Measurements from ENCODE around the gene PYM1. TPM values are rescaled to one million over a fixed set of nuclear protein-coding genes. Genes with fewer than 3 reads are reported as not detected.
A peak's percentile ranks its signal among the peaks of the same experiment; 100 is the strongest.
"Not testable (repeated sequence)": the region's sequence is repeated elsewhere in the genome, so short reads cannot be mapped to it uniquely, and the experiment has no call there.

The PYM1 gene
- total RNA-seq, 1 donor from 2014 or later, result 41.7 TPM

GRCh38 chr12:55925870-55926737, 1.6 kb downstream of the PYM1 start:
- H3K27me3 Mint-ChIP-seq, result no peaks in the 10 kb centered on the region
- POLR2A ChIA-PET, result interaction anchor here (0.5 to 6.8 kb wide), 14 partner anchors 10 to 780 kb away, joined by 3 to 70 read pairs (median 4); partner anchors contain the start of genes DNAJC14, ORMDL2, RAB5B and SARNP
- intact Hi-C loops (cut with micrococcal nuclease), result loop anchor here (5.0 kb wide), 3 partner anchors 176 to 296 kb away; partner anchors contain the start of genes NABP2, PA2G4 and RNF41
- peaks cover 42% of the 10 kb centered on the region for H3K36me3 Mint-ChIP-seq (ENCODE audit: low read depth)
- H3K27ac Mint-ChIP-seq, result peak overlapping the region; percentile 98
- H3K4me3 Mint-ChIP-seq, result peak overlapping the region; percentile 98
- CTCF ChIA-PET, result interaction anchor here (0.8 to 3.4 kb wide), 14 partner anchors 10 to 187 kb away, joined by 3 to 43 read pairs (median 4); partner anchors contain the start of genes DNAJC14, ORMDL2, PA2G4 and SARNP
- TF ChIP-seq CTCF (IDR thresholded peaks at IDR 0.05), result no peak
- DNase-seq, result no peak
- H3K4me1 Mint-ChIP-seq, result peaks cover 63% of the 10 kb centered on the region
- peak; percentile 0 for ATAC-seq (ENCODE audit: low read depth)
- no peaks in the 10 kb centered on the region for H3K9me3 Mint-ChIP-seq

DNA sequence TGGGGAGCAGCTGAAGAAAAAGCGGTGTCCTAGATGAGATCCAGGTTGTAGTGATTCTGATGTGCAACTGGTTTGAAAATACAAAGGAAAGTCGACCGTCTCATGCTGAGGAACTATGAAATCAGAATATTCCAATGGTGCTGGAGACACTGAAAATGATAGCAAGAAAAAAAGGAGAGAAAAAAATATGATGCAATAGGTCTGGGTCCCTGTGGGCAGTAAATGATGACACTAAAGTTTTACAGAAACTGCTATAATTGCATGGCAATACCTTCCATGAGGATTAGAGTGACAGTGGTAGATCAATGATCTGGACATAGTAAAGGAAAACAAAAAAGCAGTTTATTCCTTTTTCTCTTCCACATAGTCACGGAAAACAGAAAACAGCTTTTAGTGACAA, 2.3 kb downstream of the PYM1 start:
- Mint-ChIP-seq H3K36me3 (ENCODE audit: low read depth) (peaks cover 45% of the 10 kb centered on the region), H3K27ac (peak overlapping the region; percentile 98), H3K4me3 (peak overlapping the region; percentile 98), H3K9me3 (no peaks in the 10 kb centered on the region), H3K4me1 (peaks cover 58% of the 10 kb centered on the region), H3K27me3 (no peaks in the 10 kb centered on the region)
- TF ChIP-seq CTCF (IDR thresholded peaks at IDR 0.05), result no peak
- intact Hi-C loops (cut with micrococcal nuclease), result loop anchor here (5.0 kb wide), 3 partner anchors 177 to 297 kb away; partner anchors contain the start of genes NABP2, PA2G4 and RNF41
- CTCF ChIA-PET, result interaction anchor here (1.0 to 3.4 kb wide), 6 partner anchors 12 to 96 kb away, joined by 3 to 43 read pairs (median 4); partner anchors contain the start of gene DNAJC14
- DNase-seq (no peak), ATAC-seq (ENCODE audit: low read depth) (no peak)
- POLR2A ChIA-PET, result interaction anchor here (0.5 to 4.6 kb wide), 4 partner anchors 14 to 95 kb away, joined by 3 to 70 read pairs (median 40); partner anchors contain the start of genes DNAJC14 and RAB5B

GRCh38 chr12:55923648-55924047, 4.0 kb downstream of the PYM1 start:
- intact Hi-C loops (cut with micrococcal nuclease); H3K4me3 Mint-ChIP-seq; CTCF ChIA-PET; H3K27ac Mint-ChIP-seq; ATAC-seq (ENCODE audit: low read depth); H3K27me3 Mint-ChIP-seq; DNase-seq; H3K9me3 Mint-ChIP-seq: not testable (repeated sequence)
- Mint-ChIP-seq H3K36me3 (ENCODE audit: low read depth) (peaks cover 47% of the 10 kb centered on the region), H3K4me1 (peaks cover 41% of the 10 kb centered on the region)
- POLR2A ChIA-PET, result interaction anchor here (0.7 kb wide), 1 partner anchor 11 kb away, joined by 3 read pairs; no protein-coding TSS in a partner anchor

- intact Hi-C loops (cut with micrococcal nuclease), result no loop called here
- Mint-ChIP-seq H3K27me3 (no peaks in the 10 kb centered on the region), H3K4me1 (peaks cover 32% of the 10 kb centered on the region), H3K36me3 (ENCODE audit: low read depth) (peaks cover 43% of the 10 kb centered on the region), H3K27ac (peak overlapping the region; percentile 18), H3K4me3 (no peak overlapping the region), H3K9me3 (no peaks in the 10 kb centered on the region)
- ATAC-seq (ENCODE audit: low read depth) (no peak), DNase-seq (no peak)
- CTCF ChIA-PET, result no interaction called here
- no peak for TF ChIP-seq CTCF (IDR thresholded peaks at IDR 0.05)
- POLR2A ChIA-PET, result interaction anchor here (0.6 to 0.7 kb wide), 2 partner anchors 119 to 734 kb away, joined by 3 read pairs; partner anchors contain the start of gene RPS26
Measured at GRCh38 chr12:55922126-55922525, 5.6 kb downstream of the PYM1 start.

DNA sequence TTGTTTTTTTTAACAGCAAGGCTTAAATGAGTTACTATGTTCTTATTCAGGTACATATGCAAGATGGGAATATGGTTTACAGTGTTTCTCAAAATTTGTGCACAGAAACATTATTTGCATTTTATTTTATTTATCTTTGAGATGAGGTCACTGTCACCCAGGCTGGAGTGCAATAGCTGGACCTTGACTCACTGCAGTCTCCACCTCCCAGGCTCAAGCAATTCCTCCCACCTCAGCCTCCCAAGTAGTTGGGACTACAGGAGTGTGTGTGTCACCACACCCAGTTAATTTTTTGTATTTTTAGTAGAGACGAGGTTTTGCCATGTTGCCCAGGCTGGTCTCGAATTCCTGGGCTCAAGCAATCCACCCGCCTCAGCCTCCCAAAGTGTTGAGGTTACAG, 8.7 kb downstream of the PYM1 start:
- POLR2A ChIA-PET; DNase-seq; CTCF ChIA-PET; H3K9me3 Mint-ChIP-seq; intact Hi-C loops (cut with micrococcal nuclease); H3K4me3 Mint-ChIP-seq; ATAC-seq (ENCODE audit: low read depth); H3K27ac Mint-ChIP-seq; H3K27me3 Mint-ChIP-seq: not testable (repeated sequence)
- peaks cover 46% of the 10 kb centered on the region for H3K36me3 Mint-ChIP-seq (ENCODE audit: low read depth)
- peaks cover 24% of the 10 kb centered on the region for H3K4me1 Mint-ChIP-seq

DNA sequence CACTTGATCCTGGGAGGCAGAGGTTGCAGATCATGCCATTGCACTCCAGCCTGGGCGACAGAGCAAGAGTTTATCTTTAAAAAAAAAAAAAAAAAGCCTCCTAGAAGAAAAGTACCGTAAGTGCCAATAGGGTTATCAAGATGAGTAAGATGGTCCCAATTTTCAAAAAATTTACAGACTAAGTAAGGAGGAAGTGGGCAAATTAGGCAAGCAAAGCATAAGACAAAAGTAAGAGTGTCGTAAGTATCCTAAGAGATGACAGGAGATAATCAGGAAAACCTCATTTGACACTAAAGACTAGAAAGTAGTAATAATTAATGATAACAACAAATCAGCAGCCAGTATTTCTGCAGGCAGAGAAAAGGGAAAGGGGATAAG, 12.2 kb downstream of the PYM1 start:
- DNase-seq, result no peak
- Mint-ChIP-seq H3K27me3 (no peaks in the 10 kb centered on the region), H3K9me3 (no peaks in the 10 kb centered on the region), H3K4me1 (peaks cover 21% of the 10 kb centered on the region), H3K36me3 (ENCODE audit: low read depth) (peaks cover 39% of the 10 kb centered on the region), H3K4me3 (no peak overlapping the region), H3K27ac (peak overlapping the region; percentile 9)
- TF ChIP-seq CTCF (IDR thresholded peaks at IDR 0.05), result no peak
- CTCF ChIA-PET, result interaction anchor here (1.1 to 1.4 kb wide), 2 partner anchors 11 to 25 kb away, joined by 5 to 6 read pairs; no protein-coding TSS in a partner anchor
- intact Hi-C loops (cut with micrococcal nuclease), result no loop called here
- POLR2A ChIA-PET, result interaction anchor here (0.6 kb wide), 1 partner anchor 202 kb away, joined by 8 read pairs; no protein-coding TSS in a partner anchor
- no peak for ATAC-seq (ENCODE audit: low read depth)
